Peyer's patch (tissue), 4 donors: ENCODE results near the gene DCP1B. TPM values are rescaled to one million over a fixed set of nuclear protein-coding genes. Genes with fewer than 3 reads are reported as not detected.
"Not testable (repeated sequence)": the region's sequence is repeated elsewhere in the genome, so short reads cannot be mapped to it uniquely, and the experiment has no call there.

Experiments used
- DNase-seq, 3 donors: peaks; one replicate each; pipeline ENCODE4 v3.0.0-alpha.2; 2017 to 2019
- H3K27ac ChIP-seq, 4 donors: fragments of 200-600 bp; sonication (generic); one replicate each; pipeline ENCODE4 v1.5.1; 2016 to 2019
- H3K27me3 ChIP-seq, 2 donors: fragments of 200-600 bp; sonication (generic); one replicate each; pipeline ENCODE4 v1.5.1; 2019
- H3K36me3 ChIP-seq, 3 donors: fragments of 200-600 bp; sonication (generic); one replicate each; pipeline ENCODE4 v1.5.1; 2016 to 2019
- H3K4me1 ChIP-seq, 4 donors: fragments of 200-600 bp; sonication (generic); one replicate each; pipeline ENCODE4 v1.5.1; 2016 to 2019
- H3K4me3 ChIP-seq, 4 donors: fragments of 200-600 bp; sonication (generic); 1 replicate in 3 of 4; 2 replicates in 1 of 4; pipeline ENCODE4 v1.5.1; 2016 to 2019; ENCODE audit warnings: mild to moderate bottlenecking in 1 of 4
- H3K9me3 ChIP-seq, 4 donors: fragments of 200-600 bp; sonication (generic); one replicate each; pipeline ENCODE4 v1.5.1; 2016 to 2019; ENCODE audit warnings: mild to moderate bottlenecking in 1 of 4
- POLR2A ChIP-seq, 2 donors: fragments of 450-650 bp; IDR thresholded peaks; one replicate each; pipeline ENCODE4 v1.5.1; 2017; ENCODE audit warnings: antibody characterized with exemption in 2 of 2, mild to moderate bottlenecking in 2 of 2, moderate library complexity in 2 of 2
- total RNA-seq, 4 donors: library from RNA; depleted of rRNA; stranded (reverse); fragments of >200 nt; gene quantifications; one replicate each; pipeline ENCODE4 v1.1.0, GENCODE V29; 2016
- TF ChIP-seq, protein P1 (sequence below), 6 experiments: fragments of 450-650 bp in 4 of 6; fragments of 200-600 bp in 2 of 6; sonication (generic) in 1 of 6; IDR thresholded peaks; one replicate each; pipeline ENCODE4 v1.5.1; 2017 to 2019; ENCODE audit warnings: antibody characterized with exemption in 6 of 6, mild to moderate bottlenecking in 3 of 6, moderate library complexity in 1 of 6

Gene DCP1B
- total RNA-seq, 4 donors from 2014 or later: 14.7 to 54.5 (median 18.6) TPM

DNA sequence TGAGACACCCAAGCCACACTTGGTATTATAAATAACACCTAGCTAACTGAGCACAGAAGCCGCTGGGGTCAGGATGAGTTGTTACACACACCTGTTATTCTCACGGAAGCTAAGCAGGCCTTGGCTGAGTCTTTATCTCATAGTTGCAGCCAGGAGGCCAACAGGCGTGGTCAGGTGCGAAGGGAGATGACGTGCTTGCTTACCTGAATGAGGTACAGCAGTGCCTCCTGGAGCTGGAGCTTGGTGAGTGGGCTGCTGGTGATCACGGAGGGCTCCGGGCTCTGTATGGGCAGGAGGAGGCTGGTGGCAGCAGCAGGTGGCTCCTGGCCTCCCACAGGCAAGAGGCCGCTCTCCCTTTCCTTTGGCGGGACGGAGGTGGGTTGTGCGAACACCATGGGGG, 55.4 kb downstream of the DCP1B start:
- no peak for DNase-seq
- H3K27ac ChIP-seq: peak overlapping the region in 2 of 4 donors; percentile 5 to 47

DNA sequence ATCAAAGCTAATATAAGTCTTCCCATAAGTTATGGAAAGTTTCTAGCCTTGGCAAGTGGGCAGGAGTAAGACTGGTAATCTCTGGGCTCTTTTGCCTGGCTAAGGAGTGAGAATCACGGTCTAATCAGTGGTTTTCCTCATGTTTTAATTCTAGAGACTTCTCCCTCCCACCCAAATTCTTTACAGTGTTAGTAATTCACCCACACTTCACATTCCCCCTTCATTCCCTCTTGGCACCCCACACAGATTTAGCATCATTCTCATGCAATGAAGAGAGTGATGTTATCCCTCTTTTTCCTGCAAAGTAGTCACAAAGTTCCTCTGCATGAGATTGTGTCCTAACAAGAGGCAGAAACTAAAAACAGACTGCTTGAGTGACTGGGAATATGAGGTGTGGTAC, 57.2 kb downstream of the DCP1B start:
- TF ChIP-seq, protein P1, sequence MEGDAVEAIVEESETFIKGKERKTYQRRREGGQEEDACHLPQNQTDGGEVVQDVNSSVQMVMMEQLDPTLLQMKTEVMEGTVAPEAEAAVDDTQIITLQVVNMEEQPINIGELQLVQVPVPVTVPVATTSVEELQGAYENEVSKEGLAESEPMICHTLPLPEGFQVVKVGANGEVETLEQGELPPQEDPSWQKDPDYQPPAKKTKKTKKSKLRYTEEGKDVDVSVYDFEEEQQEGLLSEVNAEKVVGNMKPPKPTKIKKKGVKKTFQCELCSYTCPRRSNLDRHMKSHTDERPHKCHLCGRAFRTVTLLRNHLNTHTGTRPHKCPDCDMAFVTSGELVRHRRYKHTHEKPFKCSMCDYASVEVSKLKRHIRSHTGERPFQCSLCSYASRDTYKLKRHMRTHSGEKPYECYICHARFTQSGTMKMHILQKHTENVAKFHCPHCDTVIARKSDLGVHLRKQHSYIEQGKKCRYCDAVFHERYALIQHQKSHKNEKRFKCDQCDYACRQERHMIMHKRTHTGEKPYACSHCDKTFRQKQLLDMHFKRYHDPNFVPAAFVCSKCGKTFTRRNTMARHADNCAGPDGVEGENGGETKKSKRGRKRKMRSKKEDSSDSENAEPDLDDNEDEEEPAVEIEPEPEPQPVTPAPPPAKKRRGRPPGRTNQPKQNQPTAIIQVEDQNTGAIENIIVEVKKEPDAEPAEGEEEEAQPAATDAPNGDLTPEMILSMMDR (IDR thresholded peaks at IDR 0.05): no peak
- TF ChIP-seq POLR2A (IDR thresholded peaks at IDR 0.05): no peak
- H3K27ac ChIP-seq: no peak overlapping the region
- no peaks in the 10 kb centered on the region for H3K27me3 ChIP-seq
- DNase-seq: no peak
- H3K36me3 ChIP-seq: peaks cover 0 to 51% (median 0%) of the 10 kb centered on the region in 3 donors
- H3K4me1 ChIP-seq: no peaks in the 10 kb centered on the region
- no peak overlapping the region for H3K4me3 ChIP-seq
- no peaks in the 10 kb centered on the region for H3K9me3 ChIP-seq

More for the DNA sequence above, 55.4 kb downstream of the DCP1B start:
- TF ChIP-seq, protein P1 (IDR thresholded peaks at IDR 0.05): peak in 1 of 6 experiments; percentile 5
- TF ChIP-seq POLR2A (IDR thresholded peaks at IDR 0.05): no peak
- H3K36me3 ChIP-seq: peaks cover 0 to 62% (median 0%) of the 10 kb centered on the region in 3 donors
- H3K9me3 ChIP-seq: no peaks in the 10 kb centered on the region
- H3K27me3 ChIP-seq: no peaks in the 10 kb centered on the region
- no peak overlapping the region for H3K4me3 ChIP-seq
- H3K4me1 ChIP-seq: no peaks in the 10 kb centered on the region

DNA sequence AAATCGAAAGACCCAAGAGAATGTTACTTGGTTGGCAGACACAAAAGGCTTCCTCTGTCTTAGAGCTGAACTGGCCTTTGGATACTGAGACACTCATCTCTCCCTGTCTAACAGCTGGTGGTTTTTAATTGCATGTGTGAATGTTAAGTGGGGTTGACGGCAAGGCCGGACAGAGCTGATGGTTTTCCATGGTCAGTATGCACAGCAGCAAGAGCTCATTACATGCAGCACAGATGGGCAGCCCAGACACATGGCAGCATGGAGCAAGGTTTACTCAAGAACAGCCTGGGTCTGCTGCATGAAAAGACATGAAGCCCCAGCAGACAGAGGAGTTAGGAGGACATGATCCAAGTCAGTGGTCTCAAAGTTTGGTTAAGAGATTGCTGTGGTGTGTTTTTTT, 58.0 kb downstream of the DCP1B start:
- Histone ChIP-seq H3K27me3 (no peaks in the 10 kb centered on the region), H3K9me3 (no peaks in the 10 kb centered on the region), H3K4me1 (no peaks in the 10 kb centered on the region), H3K36me3 (peaks cover 0 to 48% (median 0%) of the 10 kb centered on the region in 3 donors), H3K4me3 (no peak overlapping the region), H3K27ac (no peak overlapping the region)
- no peak for DNase-seq
- no peak for TF ChIP-seq POLR2A (IDR thresholded peaks at IDR 0.05)
- TF ChIP-seq, protein P1 (IDR thresholded peaks at IDR 0.05): no peak

DNA sequence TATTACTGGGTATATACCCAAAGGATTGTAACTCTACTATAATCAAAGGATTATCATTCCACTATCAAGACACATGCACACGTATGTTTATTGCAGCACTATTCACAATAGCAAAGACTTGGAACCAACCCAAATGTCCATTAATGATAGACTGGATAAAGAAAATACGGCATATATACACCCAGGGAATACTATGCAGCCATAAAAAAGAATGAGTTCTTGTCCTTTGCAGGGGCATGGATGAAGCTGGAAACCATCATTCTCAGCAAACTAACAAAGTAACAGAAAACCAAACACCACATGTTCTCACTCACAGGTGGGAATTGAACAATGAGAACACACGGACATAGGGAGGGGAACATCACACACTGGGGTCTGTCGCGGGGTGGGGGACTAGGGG, 58.8 kb downstream of the DCP1B start:
- not testable (repeated sequence) for DNase-seq, H3K27ac ChIP-seq, H3K4me1 ChIP-seq, H3K27me3 ChIP-seq, H3K4me3 ChIP-seq, H3K9me3 ChIP-seq
- peaks cover 0 to 53% (median 0%) of the 10 kb centered on the region in 3 donors for H3K36me3 ChIP-seq

DNA sequence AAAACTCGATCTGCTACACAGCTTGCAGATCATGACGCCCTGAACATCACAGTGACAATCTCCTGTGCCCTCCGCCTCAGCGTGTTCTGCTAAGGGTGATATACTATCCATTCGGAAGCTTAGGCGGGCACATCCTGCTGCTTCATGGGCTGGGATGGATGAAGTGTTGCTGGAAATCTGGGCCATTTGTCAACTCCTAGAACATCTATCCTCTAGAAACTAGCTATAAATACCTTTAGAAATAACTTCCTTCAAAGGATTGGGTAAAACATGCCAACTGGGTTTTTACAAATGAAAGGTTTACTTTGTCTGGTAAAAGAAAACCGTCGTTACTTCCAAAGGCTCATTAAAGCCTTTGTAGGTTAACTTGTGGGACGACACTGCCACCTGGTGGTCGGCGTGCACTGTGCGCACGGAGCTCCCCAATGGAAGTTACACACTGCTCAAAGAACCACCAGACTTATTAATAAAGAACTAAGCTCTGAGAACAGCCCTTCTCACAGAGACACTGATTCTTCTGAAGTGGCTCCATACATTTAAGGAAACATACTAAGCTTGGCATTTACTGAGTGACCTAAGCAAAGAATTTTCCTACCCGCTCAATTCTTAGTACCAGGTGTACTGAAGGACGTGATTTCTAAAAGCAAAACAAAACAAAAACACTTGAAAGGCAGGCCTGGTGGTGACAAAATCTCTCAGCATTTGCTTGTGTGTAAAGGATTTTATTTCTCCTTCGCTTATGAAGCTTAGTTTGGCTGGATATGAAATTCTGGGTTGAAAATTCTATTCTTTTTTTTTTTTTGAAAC, 64.3 kb downstream of the DCP1B start:
- peaks cover 0 to 25% (median 0%) of the 10 kb centered on the region in 4 donors for H3K4me1 ChIP-seq
- DNase-seq: peak; percentile 87 to 96 (median 93)
- no peaks in the 10 kb centered on the region for H3K27me3 ChIP-seq
- TF ChIP-seq, protein P1 (IDR thresholded peaks at IDR 0.05): peak; percentile 83 to 97 (median 95)
- TF ChIP-seq POLR2A (IDR thresholded peaks at IDR 0.05): no peak
- peak overlapping the region in 2 of 4 donors; percentile 67 to 75 for H3K27ac ChIP-seq
- H3K9me3 ChIP-seq: no peaks in the 10 kb centered on the region
- peak overlapping the region in 2 of 4 donors; percentile 24 to 31 for H3K4me3 ChIP-seq
- H3K36me3 ChIP-seq: peaks cover 0 to 19% (median 0%) of the 10 kb centered on the region in 3 donors

DNA sequence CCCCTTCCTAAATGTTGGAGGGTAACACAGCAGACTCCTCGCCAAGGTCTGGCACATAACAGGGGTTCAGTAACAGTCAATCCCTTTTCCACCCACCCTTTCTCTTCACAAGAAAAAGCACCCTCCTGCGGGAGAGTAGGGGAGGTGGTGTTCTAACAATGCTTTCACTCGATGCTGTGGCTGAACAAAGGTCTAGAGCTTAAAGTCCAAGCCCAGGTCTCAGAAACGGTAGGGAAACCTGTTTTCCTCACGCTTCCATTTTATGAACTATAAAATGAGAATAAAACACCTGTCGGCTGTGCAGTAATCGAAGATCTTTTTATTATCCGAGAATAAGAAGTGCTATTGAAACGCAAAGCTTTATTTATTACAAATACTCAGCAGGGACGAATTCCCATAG, 64.9 kb downstream of the DCP1B start:
- H3K4me1 ChIP-seq: peaks cover 0 to 25% (median 0%) of the 10 kb centered on the region in 4 donors
- peak in 1 of 3 donors; percentile 49 for DNase-seq
- no peak for TF ChIP-seq POLR2A (IDR thresholded peaks at IDR 0.05)
- TF ChIP-seq, protein P1 (IDR thresholded peaks at IDR 0.05): peak in 1 of 6 experiments; percentile 7

More for the DNA sequence above, 64.9 kb downstream of the DCP1B start:
- peak overlapping the region in 2 of 4 donors; percentile 67 to 75 for H3K27ac ChIP-seq
- H3K4me3 ChIP-seq: peak overlapping the region in 2 of 4 donors; percentile 24 to 31
- peaks cover 0 to 18% (median 0%) of the 10 kb centered on the region in 3 donors for H3K36me3 ChIP-seq
- no peaks in the 10 kb centered on the region for H3K27me3 ChIP-seq
- H3K9me3 ChIP-seq: no peaks in the 10 kb centered on the region
